Transverse colon (tissue), 4 donors: ENCODE results near the gene PSKH1. TPM values are rescaled to one million over a fixed set of nuclear protein-coding genes. Genes with fewer than 3 reads are reported as not detected.
"Not testable (repeated sequence)": the region's sequence is repeated elsewhere in the genome, so short reads cannot be mapped to it uniquely, and the experiment has no call there.

Experiments
- DNase-seq: peaks from one replicate; pipeline ENCODE4 v3.0.0-alpha.2; 2019
- H3K27ac ChIP-seq, 4 donors: fragments of 200-600 bp; sonication (generic); 2 replicates each; pipeline ENCODE4 v1.5.1; 2016 to 2018; ENCODE audit warnings: inconsistent platforms in 4 of 4
- H3K27me3 ChIP-seq: fragments of 200-600 bp; sonication (generic); 2 replicates; pipeline ENCODE4 v1.5.1; 2017; ENCODE audit warnings: inconsistent platforms
- H3K36me3 ChIP-seq, 4 donors: fragments of 200-600 bp; sonication (generic); 2 replicates each; pipeline ENCODE4 v1.5.1; 2017 to 2019; ENCODE audit warnings: inconsistent platforms in 4 of 4
- H3K4me1 ChIP-seq, 4 donors: fragments of 200-600 bp; sonication (generic); 2 replicates each; pipeline ENCODE4 v1.5.1; 2017 to 2020; ENCODE audit warnings: inconsistent platforms in 4 of 4
- H3K4me3 ChIP-seq, 4 donors: fragments of 200-600 bp; sonication (generic); 1 replicate in 1 of 4; 2 replicates in 3 of 4; pipeline versions ENCODE4 v1.5.1 to v1.6.1; 2017 to 2019; ENCODE audit warnings: inconsistent platforms in 4 of 4
- H3K9me3 ChIP-seq, 2 donors: fragments of 200-600 bp; sonication (generic); 2 replicates each; pipeline ENCODE4 v1.5.1; 2017 to 2019; ENCODE audit warnings: inconsistent platforms in 2 of 2
- EP300 ChIP-seq: sonication (generic); formaldehyde crosslinking; IDR thresholded peaks from one replicate; pipeline ENCODE4 v1.6.1; 2017; ENCODE audit warnings: antibody characterized with exemption, low read depth
- POLR2A ChIP-seq: fragments of 450-650 bp; IDR thresholded peaks from one replicate; pipeline ENCODE4 v1.6.1; 2016; ENCODE audit warnings: antibody characterized with exemption, mild to moderate bottlenecking, moderate library complexity
- POLR2AphosphoS5 ChIP-seq, 3 donors: sonication (generic); formaldehyde crosslinking; IDR thresholded peaks; one replicate each; pipeline ENCODE4 v1.6.1; 2016; ENCODE audit warnings: antibody characterized with exemption in 3 of 3
- WGBS, 2 donors: methylation state at CpG; one replicate each; pipeline ENCODE4 v1.1.5; 2018; ENCODE audit warnings: low coverage in 1 of 2; 5-methylcytosine and 5-hydroxymethylcytosine counted together
- in situ Hi-C, 4 donors: fragments of 200-750 bp; cut with MboI; loops; one replicate each; pipeline versions ENCODE4 v1.15.0 to v1.15.1; 2017; ENCODE audit warnings: low sequenced_read_pairs in 3 of 4, low pct_ligation_motif_present in 1 of 4, low pct_unique_long_range_greater_than_20kb in 1 of 4
- intact Hi-C: fragments of 100-400 bp; cut with DNase I; formaldehyde crosslinking; loops from one replicate; pipeline ENCODE4 v1.15.1; 2023; ENCODE audit warnings: low total_unique reads
- total RNA-seq, 4 donors: library from RNA; depleted of rRNA; stranded (reverse); fragments of >200 nt; gene quantifications; one replicate each; pipeline ENCODE4 v1.1.0, GENCODE V29; 2016
- TF ChIP-seq, protein P1 (sequence below), 5 experiments: fragments of 200-600 bp in 3 of 5; fragments of 450-650 bp in 2 of 5; sonication (generic) in 3 of 5; IDR thresholded peaks; 1 replicate in 2 of 5; 2 replicates in 3 of 5; pipeline ENCODE4 v1.5.1; 2016 to 2017; ENCODE audit warnings: antibody characterized with exemption in 5 of 5, inconsistent platforms in 3 of 5, mild to moderate bottlenecking in 2 of 5, moderate library complexity in 1 of 5

Gene PSKH1
- total RNA-seq, 4 donors from 2014 or later = 24.1 to 132 (median 56.2) TPM

GRCh38 chr16:67858500-67858899 lies 34.6 kb upstream of the PSKH1 start:
- H3K36me3 ChIP-seq = no peaks in the 10 kb centered on the region
- H3K27me3 ChIP-seq = no peaks in the 10 kb centered on the region
- no peaks in the 10 kb centered on the region for H3K9me3 ChIP-seq
- intact Hi-C loops = no loop called here
- DNase-seq = peak; percentile 26
- TF ChIP-seq POLR2AphosphoS5 (IDR thresholded peaks at IDR 0.05) = no peak
- TF ChIP-seq EP300 = no peak
- TF ChIP-seq, protein P1, sequence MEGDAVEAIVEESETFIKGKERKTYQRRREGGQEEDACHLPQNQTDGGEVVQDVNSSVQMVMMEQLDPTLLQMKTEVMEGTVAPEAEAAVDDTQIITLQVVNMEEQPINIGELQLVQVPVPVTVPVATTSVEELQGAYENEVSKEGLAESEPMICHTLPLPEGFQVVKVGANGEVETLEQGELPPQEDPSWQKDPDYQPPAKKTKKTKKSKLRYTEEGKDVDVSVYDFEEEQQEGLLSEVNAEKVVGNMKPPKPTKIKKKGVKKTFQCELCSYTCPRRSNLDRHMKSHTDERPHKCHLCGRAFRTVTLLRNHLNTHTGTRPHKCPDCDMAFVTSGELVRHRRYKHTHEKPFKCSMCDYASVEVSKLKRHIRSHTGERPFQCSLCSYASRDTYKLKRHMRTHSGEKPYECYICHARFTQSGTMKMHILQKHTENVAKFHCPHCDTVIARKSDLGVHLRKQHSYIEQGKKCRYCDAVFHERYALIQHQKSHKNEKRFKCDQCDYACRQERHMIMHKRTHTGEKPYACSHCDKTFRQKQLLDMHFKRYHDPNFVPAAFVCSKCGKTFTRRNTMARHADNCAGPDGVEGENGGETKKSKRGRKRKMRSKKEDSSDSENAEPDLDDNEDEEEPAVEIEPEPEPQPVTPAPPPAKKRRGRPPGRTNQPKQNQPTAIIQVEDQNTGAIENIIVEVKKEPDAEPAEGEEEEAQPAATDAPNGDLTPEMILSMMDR (IDR thresholded peaks at IDR 0.05) = no peak
- no peak for TF ChIP-seq POLR2A
- H3K4me3 ChIP-seq = no peak overlapping the region
- in situ Hi-C loops = no loop called here
- peaks cover 9 to 53% (median 33%) of the 10 kb centered on the region in 4 donors for H3K4me1 ChIP-seq
- 63 to 100% methylated on average over 1 to 4 of the region's 4 CpGs for WGBS, 2 donors
- peak overlapping the region; percentile 74 to 84 (median 76) for H3K27ac ChIP-seq

GRCh38 chr16:67860589-67861398 lies 32.3 kb upstream of the PSKH1 start:
- Histone ChIP-seq H3K27me3 (no peaks in the 10 kb centered on the region), H3K9me3 (no peaks in the 10 kb centered on the region), H3K4me1 (peaks cover 9 to 53% (median 30%) of the 10 kb centered on the region in 4 donors), H3K36me3 (no peaks in the 10 kb centered on the region), H3K27ac (peak overlapping the region in 2 of 4 donors; percentile 1 to 6), H3K4me3 (no peak overlapping the region)
- in situ Hi-C loops = no loop called here
- intact Hi-C loops = no loop called here
- no peak for DNase-seq
- 87 to 90% methylated on average over 2 to 8 of the region's 8 CpGs for WGBS, 2 donors
- TF ChIP-seq POLR2AphosphoS5 (IDR thresholded peaks at IDR 0.05) = no peak
- no peak for TF ChIP-seq EP300
- TF ChIP-seq, protein P1 (IDR thresholded peaks at IDR 0.05) = no peak
- TF ChIP-seq POLR2A = no peak

DNA sequence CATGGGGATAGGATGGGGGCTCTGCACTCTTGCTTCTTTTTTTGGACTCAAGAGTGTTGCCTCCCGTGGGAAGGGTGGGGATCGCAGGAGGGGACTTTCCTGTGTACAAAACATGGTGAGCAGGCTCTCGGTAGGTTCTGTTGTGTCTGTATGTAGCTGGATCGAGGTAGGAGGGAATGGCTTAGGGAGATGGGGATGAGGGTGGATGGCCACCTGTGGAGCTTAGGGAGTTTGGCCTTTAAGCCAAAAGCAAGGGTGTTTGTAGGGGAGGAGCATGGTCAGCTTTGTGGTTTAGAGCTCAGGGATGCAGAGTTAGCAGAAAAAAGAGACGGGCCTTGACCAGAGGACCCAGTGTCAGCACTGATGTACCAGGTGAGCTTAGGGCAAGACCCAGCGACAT lies 31.2 kb upstream of the PSKH1 start:
- intact Hi-C loops (no loop called here), in situ Hi-C loops (no loop called here)
- H3K4me3 ChIP-seq = no peak overlapping the region
- no peak overlapping the region for H3K27ac ChIP-seq
- TF ChIP-seq EP300 = no peak
- no peak for TF ChIP-seq POLR2A
- no peak for TF ChIP-seq POLR2AphosphoS5 (IDR thresholded peaks at IDR 0.05)
- TF ChIP-seq, protein P1 (IDR thresholded peaks at IDR 0.05) = no peak
- H3K4me1 ChIP-seq = peaks cover 8 to 48% (median 26%) of the 10 kb centered on the region in 4 donors
- DNase-seq = no peak
- H3K36me3 ChIP-seq = peaks cover 0 to 5% (median 0%) of the 10 kb centered on the region in 4 donors
- 89% methylated on average over 6 of the region's 6 CpGs; no CpG with 5 or more reads in 1 of the 2 donors for WGBS, 2 donors
- no peaks in the 10 kb centered on the region for H3K9me3 ChIP-seq
- H3K27me3 ChIP-seq = no peaks in the 10 kb centered on the region

DNA sequence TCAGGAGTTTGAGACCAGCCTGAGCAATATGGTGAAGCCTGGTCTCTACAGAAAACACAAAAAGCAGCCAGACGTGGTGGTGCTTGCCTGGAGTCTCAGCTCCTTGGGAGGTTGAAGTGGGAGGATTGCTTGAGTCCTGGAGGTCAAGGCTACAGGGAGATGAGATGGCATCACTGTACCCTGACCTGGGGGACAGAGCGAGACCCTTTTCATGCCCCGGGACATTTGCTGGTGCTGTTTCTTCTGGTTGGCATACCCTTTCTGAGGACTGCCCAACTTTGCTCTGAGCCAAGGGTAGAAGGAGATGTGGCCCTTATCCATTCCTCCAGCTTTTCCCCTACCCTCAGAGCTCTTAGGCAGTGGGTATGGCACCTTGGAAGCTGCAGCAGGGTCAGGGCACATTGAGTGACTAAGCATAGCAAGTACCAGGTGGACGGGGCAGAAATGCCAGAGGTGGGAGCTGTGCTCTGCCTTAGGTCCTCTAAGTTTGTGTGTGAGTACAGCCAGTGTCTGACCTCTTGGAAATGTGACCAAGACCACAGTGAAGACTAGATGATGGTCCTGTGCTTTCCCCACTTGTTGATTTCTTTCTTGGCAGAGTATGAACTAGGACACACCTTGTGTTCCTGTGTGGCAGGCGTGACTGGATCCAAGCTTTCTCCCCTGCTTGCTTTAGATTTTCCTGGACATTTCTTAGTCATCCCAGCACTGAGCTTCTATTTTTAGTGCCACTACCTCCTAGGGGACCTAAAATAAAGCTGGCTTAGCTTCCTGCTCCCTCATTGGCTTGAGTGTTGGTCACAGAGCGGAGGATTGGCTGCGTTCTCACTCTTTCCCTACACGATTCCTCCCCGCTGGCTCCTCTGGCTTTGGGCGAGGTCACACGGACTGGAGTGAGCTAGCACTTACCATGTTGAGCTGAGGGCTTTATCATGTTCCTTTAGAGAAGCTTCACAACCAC lies 30.2 kb upstream of the PSKH1 start:
- TF ChIP-seq, protein P1 (IDR thresholded peaks at IDR 0.05) = no peak
- TF ChIP-seq POLR2AphosphoS5 (IDR thresholded peaks at IDR 0.05) (no peak), POLR2A (no peak), EP300 (no peak)
- Histone ChIP-seq H3K4me3 (no peak overlapping the region), H3K4me1 (peaks cover 0 to 38% (median 16%) of the 10 kb centered on the region in 4 donors), H3K27me3 (no peaks in the 10 kb centered on the region), H3K27ac (peak overlapping the region; percentile 22 to 62 (median 36)), H3K36me3 (peaks cover 0 to 15% (median 0%) of the 10 kb centered on the region in 4 donors), H3K9me3 (no peaks in the 10 kb centered on the region)
- no peak for DNase-seq
- in situ Hi-C loops (no loop called here), intact Hi-C loops (no loop called here)
- 87 to 95% methylated on average over 4 to 11 of the region's 11 CpGs for WGBS, 2 donors

DNA sequence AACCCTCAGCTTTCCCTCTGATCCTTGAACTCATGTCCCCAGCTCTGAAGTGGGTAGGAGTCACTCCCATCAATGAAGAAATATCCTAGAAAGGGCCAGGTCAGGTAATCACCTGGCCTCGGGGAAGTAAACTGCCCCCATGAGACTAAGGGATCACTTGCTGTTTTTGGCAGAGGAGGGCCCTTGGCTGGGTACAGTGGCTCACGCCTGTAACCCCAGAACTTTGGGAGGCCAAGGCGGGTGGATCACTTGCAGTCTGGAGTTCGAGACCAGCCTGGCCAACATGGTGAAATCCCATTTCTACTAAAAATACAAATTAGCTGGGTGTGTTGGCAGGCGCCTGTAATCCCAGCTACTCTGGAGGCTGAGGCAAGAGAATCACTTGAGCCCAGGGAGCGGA lies 29.0 kb upstream of the PSKH1 start:
- intact Hi-C loops, H3K9me3 ChIP-seq, H3K27me3 ChIP-seq, H3K4me3 ChIP-seq, in situ Hi-C loops, DNase-seq: not testable (repeated sequence)
- WGBS, 2 donors = 90 to 94% methylated on average over 2 to 6 of the region's 6 CpGs
- peaks cover 0 to 15% (median 4%) of the 10 kb centered on the region in 4 donors for H3K36me3 ChIP-seq
- H3K4me1 ChIP-seq = peaks cover 0 to 26% (median 5%) of the 10 kb centered on the region in 4 donors
- H3K27ac ChIP-seq = peak overlapping the region in 3 of 4 donors; percentile 19 to 62 (median 34)
